HG03571 (cell line): ENCODE data around the gene HDX.
"Not testable (repeated sequence)": the region's sequence is repeated elsewhere in the genome, so short reads cannot be mapped to it uniquely, and the experiment has no call there.

Experiments
- ATAC-seq: cut with Tn5 transposase; IDR thresholded peaks from one replicate; pipeline ENCODE4 v1.9.1; 2021; ENCODE audit not compliant: unreplicated experiment

Gene HDX

DNA sequence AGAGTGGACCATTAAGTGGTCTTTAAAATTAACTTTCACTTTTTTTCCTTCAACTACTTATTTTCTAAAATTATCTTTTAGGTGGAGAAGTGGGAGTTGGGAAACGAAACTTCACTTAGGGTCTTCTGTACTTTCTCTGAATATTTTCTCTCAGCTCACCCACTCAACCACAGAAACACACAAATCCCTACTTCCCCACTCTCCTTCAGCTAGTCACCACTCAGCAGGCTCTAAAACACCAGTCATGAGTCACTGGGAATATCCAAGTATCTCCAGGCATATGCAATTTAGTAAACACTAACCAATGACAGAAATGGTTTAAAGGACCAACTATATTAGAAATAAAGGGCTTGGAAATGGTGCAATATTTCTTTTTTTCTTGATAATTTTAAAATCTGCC lies 161.3 kb downstream of the HDX start:
- no peak for ATAC-seq

DNA sequence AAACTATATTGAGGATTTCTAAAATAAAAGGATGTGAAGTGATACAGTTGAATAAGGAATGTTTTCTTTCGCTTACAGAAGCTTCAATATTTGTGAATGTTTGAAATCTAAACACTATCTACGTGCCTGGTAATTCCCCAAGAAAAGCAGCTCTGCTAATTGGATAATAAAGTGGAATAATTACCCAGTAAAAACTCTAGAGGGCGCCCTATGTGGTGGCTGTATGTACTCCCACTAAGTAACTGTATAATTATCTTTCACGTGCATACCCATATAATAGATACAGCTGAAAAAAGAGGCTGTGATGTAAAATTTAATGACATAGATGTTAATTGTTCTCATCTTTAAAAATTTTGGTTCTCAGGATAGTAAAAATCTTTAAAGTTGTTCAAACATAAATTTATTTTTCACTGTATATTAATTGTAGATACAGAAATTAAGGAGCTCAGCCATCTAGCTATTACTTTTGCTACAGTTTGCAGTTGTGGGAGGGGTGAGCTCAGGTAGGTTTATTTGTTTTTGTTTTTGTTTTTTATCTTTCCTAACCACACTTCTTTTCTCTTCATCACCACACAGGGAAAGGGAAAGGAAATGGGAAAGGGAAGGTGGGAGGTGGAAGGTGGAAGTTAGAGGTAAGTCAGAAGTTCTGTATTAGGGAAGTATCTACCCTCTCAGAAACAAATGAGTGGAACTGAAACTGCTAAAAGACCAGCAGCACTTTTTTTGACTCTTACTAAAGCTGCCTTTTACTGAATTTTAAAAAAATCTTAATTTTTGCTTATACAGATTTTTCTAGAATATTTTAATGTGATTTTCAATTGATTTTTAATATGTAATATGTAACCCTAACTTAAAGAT lies 162.5 kb downstream of the HDX start:
- no peak for ATAC-seq

DNA sequence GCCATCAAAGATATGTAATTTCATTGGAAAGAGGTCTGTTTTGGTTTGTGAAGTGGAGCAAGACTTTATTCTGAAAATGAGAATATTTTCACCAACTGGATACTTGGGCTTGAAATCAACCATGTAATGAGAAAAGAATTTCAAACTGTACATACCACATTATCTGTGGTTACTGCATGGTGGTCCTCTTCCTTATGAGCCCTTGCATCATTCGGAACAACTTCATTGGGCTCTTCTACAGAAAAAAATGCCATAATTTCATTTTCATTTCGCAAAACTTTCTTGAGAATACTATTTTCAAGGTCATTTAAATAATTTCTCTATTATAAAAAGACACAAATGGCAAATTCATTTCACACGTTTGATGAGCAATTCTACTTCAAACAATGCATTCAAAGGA lies 165.6 kb downstream of the HDX start:
- ATAC-seq, result no peak

DNA sequence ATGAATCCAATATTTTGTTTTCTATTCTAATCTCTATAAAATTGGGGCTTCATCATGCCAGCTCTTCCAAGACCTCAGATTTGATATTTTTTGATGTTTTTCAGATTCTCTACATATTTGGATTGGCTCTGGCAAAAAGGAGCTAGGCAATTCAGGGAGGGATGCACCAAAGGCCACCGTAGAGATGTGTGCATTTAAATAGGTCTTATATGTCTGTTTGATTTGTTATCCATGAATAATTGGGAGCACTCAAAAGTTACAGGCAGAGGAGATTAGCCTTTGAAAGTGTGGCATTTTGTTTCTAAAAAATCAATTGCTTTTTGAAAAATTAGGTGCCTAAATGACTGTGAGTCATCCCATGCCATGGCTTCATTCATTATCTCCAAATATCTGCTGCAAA lies 167.1 kb downstream of the HDX start:
- ATAC-seq, result no peak

DNA sequence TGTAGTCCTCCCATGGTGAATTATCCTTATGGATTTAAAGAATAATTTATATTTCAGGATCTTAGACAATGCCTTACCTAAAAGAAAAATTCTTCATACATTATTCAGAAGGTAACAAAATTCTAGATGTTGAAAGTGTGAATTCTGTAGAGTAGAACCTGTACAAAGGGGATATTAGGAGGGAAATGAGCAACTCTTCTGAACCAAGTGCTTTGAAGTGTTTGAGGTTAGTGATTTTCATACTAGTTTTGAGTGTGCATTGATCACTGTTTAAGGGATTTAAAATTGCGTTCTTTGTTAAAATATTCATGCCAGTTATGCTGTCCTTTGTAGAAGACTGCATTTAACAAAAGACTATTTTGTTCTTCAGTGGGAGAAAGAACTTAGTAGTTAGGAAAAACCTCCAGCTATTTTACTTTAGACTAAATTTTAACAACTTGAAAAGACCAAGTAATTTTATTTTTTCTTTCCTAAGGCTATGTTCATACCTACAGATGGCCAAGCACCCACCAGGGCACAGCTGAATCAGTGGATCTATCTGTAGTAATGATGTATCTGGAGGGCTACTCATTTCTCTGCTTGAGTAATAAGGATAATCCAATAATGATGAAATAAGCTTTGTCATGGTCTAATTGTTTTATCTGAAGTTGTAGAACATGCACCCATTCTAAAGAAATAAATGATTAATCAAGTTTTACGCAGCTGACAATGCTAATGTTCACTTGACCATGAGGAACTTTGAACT lies 180.0 kb downstream of the HDX start:
- no peak for ATAC-seq

DNA sequence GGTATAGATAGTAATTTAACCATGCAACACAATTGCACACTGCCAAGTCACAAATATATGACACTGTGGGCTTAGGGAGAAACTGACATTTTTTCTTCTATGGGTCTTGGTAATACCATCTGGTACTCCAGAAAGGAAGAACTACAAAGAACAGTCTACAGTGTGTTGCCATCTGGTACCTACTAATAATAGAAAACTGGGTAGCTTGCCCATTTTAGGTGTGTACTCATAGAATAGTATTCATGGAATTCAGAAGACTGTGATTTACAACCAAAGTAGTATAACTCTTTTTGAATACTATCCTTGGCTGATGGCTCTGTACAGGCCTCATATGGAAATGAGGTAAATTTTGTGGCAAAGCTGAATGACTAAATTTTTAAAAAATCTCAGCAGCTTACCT lies 181.6 kb downstream of the HDX start:
- ATAC-seq, result no peak

DNA sequence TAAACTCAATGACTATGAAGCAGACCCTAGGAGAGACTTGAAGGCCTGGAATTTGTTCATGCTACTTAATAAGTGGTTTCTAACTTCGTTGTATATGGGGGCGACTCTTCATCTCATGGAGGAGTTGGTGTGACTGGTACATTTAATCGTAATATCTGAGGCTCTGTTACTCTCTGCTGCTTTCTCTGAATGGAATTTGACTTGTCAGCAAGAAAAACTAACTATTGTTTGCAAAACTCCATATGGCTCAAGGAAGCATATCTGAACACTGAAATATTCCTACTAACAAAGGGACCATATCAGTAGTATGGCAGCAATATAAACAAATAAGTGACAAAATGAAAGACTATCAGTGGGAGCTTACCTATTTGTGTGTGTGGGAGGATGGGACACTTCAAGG lies 182.2 kb downstream of the HDX start:
- ATAC-seq, result no peak

DNA sequence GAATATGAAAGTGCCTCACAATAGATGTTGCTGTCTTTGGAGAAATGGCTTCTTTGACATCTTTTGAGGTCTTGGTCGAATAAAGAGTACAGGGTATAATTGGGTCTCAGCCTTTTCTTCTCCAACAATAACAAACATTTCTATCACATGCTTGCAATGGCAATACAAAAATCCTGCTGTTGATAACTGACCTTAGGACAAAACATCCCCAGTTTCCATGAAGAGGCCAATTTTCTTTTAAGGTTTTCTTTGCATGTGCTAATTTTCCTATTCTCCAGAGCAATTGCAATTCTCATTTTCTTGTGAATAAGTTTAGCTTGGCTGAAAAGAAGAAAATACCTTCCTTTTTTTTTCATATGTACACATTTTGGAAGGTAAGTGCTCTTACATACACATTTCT lies 183.6 kb downstream of the HDX start:
- no peak for ATAC-seq

DNA sequence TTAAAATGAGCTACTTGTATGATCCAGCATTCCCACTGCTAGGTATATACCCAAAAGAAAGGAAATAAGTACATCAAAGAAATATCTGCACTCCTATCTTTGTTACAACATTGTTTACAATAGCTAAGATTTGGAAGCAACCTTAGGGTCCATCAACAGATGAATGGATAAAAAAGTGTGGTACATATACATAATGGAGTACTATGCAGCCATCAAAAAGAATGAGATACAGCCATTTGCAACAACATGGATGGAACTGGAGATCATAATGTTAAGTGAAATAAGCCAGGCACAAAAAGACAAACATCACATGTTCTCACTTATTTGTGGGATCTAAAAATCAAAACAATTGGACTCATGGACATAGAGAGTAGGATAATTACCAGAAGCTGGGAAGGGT lies 186.3 kb downstream of the HDX start:
- ATAC-seq, result not testable (repeated sequence)
